SK-N-SH treated with all-trans-retinoic acid at 6 μM for 48 hours (cell line): ENCODE data around the gene GPR176.

Source experiments
- BACH2 ChIP-seq: fragments of 250-450 bp; sonication (Bioruptor Pico); IDR thresholded peaks from 2 replicates; pipeline ENCODE4 v1.9.0; 2021; ENCODE audit warnings: mild to moderate bottlenecking, borderline replicate concordance
- PPARA ChIP-seq: fragments of 250-450 bp; sonication (Bioruptor Pico); IDR thresholded peaks from 2 replicates; pipeline ENCODE4 v1.5.0; 2020; ENCODE audit warnings: mild to moderate bottlenecking, borderline replicate concordance
- RARB ChIP-seq: fragments of 250-450 bp; sonication (Bioruptor Pico); IDR thresholded peaks from 2 replicates; pipeline ENCODE4 v1.8.0; 2021; ENCODE audit warnings: mild to moderate bottlenecking, moderate library complexity
- TOX ChIP-seq: fragments of 250-450 bp; sonication (Bioruptor Pico); IDR thresholded peaks from 2 replicates; pipeline ENCODE4 v1.8.0; 2021; ENCODE audit warnings: mild to moderate bottlenecking, moderate library complexity, borderline replicate concordance
- ZFP3 ChIP-seq: fragments of 250-450 bp; sonication (Bioruptor Pico); IDR thresholded peaks from 2 replicates; pipeline ENCODE4 v1.5.0; 2020; ENCODE audit warnings: mild to moderate bottlenecking, moderate library complexity
- ZFP30 ChIP-seq: fragments of 450-650 bp; formaldehyde crosslinking; IDR thresholded peaks from 2 replicates; pipeline ENCODE4 v1.5.0; 2022; ENCODE audit warnings: mild to moderate bottlenecking, moderate library complexity
- TF ChIP-seq, protein P1 (sequence below): fragments of 250-450 bp; sonication (Bioruptor Pico); IDR thresholded peaks from 2 replicates; pipeline ENCODE4 v1.8.0; 2020; ENCODE audit warnings: mild to moderate bottlenecking, moderate library complexity, borderline replicate concordance
- TF ChIP-seq, protein P2 (sequence below): fragments of 250-450 bp; sonication (Bioruptor Pico); IDR thresholded peaks from 2 replicates; pipeline ENCODE4 v1.5.1; 2020; ENCODE audit warnings: low read depth, mild to moderate bottlenecking, moderate library complexity
- TF ChIP-seq, protein P3 (sequence below): fragments of 250-450 bp; sonication (Bioruptor Pico); IDR thresholded peaks from 2 replicates; pipeline ENCODE4 v1.5.0; 2020; ENCODE audit warnings: mild to moderate bottlenecking, moderate library complexity

DNA sequence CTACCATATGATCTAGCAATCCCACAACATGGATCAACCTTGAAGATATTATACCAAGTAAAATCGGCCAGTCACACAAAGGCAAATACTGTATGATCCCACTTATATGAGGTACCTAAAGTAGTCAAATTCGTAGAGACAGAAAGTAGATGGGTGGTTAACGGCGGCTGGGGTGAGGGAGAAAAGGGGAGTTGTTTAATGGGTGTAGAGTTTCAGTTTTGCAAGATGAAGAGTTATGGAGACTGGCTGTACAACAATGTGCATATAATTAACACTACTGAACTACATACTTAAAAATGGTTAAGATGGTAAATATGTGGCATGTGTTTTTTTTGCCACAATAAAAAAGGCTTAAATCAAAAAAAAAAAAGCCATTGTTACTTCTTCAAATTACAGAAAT, 60.4 kb downstream of the GPR176 start:
- TF ChIP-seq RARB (no peak), PPARA (CRISPR knock-in tag) (no peak), TOX (CRISPR knock-in tag) (no peak), ZFP3 (CRISPR knock-in tag) (no peak), ZFP30 (no peak), BACH2 (no peak)
- TF ChIP-seq, protein P1, sequence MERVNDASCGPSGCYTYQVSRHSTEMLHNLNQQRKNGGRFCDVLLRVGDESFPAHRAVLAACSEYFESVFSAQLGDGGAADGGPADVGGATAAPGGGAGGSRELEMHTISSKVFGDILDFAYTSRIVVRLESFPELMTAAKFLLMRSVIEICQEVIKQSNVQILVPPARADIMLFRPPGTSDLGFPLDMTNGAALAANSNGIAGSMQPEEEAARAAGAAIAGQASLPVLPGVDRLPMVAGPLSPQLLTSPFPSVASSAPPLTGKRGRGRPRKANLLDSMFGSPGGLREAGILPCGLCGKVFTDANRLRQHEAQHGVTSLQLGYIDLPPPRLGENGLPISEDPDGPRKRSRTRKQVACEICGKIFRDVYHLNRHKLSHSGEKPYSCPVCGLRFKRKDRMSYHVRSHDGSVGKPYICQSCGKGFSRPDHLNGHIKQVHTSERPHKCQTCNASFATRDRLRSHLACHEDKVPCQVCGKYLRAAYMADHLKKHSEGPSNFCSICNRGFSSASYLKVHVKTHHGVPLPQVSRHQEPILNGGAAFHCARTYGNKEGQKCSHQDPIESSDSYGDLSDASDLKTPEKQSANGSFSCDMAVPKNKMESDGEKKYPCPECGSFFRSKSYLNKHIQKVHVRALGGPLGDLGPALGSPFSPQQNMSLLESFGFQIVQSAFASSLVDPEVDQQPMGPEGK (CRISPR knock-in tag), result no peak
- TF ChIP-seq, protein P2, sequence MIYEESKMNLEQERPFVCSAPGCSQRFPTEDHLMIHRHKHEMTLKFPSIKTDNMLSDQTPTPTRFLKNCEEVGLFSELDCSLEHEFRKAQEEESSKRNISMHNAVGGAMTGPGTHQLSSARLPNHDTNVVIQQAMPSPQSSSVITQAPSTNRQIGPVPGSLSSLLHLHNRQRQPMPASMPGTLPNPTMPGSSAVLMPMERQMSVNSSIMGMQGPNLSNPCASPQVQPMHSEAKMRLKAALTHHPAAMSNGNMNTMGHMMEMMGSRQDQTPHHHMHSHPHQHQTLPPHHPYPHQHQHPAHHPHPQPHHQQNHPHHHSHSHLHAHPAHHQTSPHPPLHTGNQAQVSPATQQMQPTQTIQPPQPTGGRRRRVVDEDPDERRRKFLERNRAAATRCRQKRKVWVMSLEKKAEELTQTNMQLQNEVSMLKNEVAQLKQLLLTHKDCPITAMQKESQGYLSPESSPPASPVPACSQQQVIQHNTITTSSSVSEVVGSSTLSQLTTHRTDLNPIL, result no peak
- TF ChIP-seq, protein P3, sequence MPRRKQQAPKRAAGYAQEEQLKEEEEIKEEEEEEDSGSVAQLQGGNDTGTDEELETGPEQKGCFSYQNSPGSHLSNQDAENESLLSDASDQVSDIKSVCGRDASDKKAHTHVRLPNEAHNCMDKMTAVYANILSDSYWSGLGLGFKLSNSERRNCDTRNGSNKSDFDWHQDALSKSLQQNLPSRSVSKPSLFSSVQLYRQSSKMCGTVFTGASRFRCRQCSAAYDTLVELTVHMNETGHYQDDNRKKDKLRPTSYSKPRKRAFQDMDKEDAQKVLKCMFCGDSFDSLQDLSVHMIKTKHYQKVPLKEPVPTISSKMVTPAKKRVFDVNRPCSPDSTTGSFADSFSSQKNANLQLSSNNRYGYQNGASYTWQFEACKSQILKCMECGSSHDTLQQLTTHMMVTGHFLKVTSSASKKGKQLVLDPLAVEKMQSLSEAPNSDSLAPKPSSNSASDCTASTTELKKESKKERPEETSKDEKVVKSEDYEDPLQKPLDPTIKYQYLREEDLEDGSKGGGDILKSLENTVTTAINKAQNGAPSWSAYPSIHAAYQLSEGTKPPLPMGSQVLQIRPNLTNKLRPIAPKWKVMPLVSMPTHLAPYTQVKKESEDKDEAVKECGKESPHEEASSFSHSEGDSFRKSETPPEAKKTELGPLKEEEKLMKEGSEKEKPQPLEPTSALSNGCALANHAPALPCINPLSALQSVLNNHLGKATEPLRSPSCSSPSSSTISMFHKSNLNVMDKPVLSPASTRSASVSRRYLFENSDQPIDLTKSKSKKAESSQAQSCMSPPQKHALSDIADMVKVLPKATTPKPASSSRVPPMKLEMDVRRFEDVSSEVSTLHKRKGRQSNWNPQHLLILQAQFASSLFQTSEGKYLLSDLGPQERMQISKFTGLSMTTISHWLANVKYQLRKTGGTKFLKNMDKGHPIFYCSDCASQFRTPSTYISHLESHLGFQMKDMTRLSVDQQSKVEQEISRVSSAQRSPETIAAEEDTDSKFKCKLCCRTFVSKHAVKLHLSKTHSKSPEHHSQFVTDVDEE (CRISPR knock-in tag), result no peak
